C1 segment of cervical spinal cord (tissue), 14 donors: Measurements from ENCODE around the gene SLC12A5.
A peak's percentile ranks its signal among the peaks of the same experiment; 100 is the strongest.

Source experiments
- DNase-seq, 14 donors: peaks; one replicate each; lab custom pipeline; 2025; lab: John Stamatoyannopoulos, UW

The SLC12A5 gene

DNA sequence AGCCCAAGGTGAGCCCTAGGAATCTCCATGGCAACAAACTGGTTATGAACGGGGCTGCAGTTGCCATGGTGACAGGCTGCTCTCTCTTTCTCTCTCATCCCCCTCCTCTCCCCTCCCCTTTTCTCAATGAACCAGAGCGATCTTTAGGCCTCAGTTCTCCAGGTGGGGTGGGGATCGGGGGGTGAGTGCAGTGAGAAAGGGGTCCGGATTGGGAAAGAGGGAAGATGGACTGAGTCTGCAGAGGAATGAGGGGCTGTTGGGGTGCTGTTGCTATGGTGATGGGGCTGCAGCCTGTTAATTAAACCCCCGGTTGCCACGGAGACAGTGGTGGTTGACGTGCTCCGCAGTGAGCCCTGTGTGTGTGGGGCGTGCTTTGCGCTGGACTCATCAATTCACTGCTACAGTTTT lies 3.6 kb upstream of the SLC12A5 start:
- DNase-seq, result peak in 1 of 14 donors; percentile 32

DNA sequence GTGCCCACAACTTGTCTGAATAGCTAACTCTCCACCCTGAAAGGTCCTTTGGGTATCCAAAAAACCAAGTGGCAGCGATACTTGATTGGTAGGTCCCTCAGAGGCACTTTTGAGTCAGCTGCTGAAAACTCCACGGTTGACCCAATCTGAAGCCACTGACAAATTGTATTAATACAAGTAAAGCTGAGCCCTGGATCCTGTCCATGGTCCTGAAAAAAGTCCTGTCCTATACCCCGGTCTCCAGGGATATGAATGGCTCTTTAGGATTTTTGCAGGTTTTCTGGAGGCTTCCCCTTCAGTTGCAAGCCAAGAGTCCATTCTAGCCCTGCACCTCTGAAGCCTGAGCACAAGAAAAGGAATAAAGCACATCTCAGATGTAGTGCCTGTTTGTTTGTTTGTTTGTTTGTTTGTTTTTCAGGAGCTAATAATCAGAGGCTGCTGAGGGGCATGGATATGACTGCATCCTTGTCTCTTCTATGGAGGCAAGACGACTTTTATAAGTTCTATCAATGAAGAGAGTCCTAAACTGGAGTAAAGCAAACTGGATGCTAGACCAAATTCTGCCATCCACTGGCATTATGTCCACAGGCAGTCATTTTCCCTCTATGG lies 1.7 kb upstream of the SLC12A5 start:
- DNase-seq, result no peak

DNA sequence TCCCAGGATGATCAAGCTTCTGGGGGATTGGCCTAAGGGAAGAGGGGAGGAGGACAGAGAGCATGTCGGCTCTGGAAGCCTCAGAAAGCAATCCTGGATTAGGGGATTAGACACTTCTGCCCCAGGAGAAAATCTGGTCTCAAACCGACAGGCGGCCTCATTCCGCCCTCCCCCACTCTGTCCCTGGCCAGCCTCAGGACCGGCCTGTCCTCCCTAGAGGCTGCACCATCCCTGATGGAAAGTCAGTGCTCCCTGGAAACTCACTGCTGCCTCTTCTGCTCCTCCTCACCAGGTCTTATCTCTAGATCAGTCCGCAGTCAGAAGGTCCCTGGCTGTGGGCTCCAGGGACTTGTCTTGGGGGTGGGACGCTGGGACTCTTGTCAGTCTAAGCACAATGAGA lies 905 bp upstream of the SLC12A5 start:
- DNase-seq, result peak in 1 of 14 donors; percentile 55

- DNase-seq, result peak in 1 of 14 donors; percentile 49
These were observed 1.4 kb downstream of the SLC12A5 start for GRCh38 chr20:46030284-46031013.

GRCh38 chr20:46031014-46031569 lies 2.1 kb downstream of the SLC12A5 start:
- peak in 1 of 14 donors; percentile 43 for DNase-seq

DNA sequence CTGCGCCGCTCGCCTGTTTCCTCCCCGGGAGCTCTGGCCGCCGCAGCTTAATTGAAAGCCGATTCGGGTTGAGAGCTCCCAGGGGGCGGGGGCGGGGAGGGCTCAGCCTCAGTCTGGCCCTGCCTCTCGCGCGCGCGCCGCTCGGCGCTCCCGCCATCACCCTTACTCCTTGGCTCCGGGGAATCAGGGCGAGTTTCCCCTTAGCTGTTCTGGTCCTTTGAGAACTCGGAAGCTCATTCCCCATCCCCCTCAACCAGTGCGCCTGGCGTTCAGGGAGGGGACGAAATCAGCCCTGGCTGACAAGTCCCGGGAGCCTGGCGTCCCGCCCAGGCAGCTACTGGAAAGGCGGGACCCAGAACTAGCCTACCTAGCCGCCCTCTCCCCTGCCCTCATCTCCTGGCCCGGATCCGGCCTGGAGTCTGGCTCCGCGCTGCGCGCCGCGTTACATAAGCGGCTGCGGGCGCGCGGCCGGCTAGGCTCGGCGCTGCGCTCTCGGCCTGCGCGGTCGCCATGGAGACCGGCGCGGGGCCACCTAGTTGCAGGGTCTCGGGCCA lies 2.8 kb downstream of the SLC12A5 start:
- DNase-seq, result peak in 4 of 14 donors; percentile 1 to 83 (median 16)

GRCh38 chr20:46034039-46034438 lies 5.0 kb downstream of the SLC12A5 start:
- no peak for DNase-seq

DNA sequence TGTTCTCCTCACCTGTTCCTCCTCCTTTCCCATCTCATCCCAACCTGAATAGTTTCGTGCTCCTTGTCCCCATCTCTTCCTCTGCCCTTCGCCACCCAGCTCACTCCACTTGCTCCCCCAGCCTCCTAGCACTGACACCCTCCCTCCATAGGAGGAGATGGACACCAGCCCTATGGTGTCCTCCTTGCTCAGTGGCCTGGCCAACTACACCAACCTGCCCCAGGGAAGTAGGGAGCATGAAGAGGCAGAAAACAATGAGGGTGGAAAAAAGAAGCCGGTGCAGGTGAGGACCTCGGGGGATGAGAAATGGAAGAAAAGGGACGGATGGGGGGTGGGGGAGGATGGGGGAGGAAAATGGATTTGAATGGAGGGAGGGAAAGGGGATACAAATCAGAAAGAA lies 6.2 kb downstream of the SLC12A5 start:
- no peak for DNase-seq

DNA sequence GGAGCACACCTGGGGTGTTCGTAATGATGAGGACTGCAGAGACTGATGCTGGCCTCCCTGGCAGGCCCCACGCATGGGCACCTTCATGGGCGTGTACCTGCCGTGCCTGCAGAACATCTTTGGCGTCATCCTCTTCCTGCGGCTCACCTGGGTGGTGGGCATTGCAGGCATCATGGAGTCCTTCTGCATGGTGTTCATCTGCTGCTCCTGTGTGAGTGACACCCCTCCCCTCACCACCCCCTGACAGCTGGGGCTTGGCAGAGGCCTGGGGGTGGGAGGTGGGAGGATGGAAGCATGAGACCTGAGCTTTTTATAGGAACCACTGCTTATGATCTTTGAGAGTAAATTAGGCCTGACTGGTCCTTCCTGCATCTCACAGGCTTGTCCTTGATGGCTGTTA lies 6.7 kb downstream of the SLC12A5 start:
- DNase-seq, result no peak

GRCh38 chr20:46036370-46036769 lies 7.4 kb downstream of the SLC12A5 start:
- no peak for DNase-seq

GRCh38 chr20:46037036-46037435 lies 8.0 kb downstream of the SLC12A5 start:
- no peak for DNase-seq

DNA sequence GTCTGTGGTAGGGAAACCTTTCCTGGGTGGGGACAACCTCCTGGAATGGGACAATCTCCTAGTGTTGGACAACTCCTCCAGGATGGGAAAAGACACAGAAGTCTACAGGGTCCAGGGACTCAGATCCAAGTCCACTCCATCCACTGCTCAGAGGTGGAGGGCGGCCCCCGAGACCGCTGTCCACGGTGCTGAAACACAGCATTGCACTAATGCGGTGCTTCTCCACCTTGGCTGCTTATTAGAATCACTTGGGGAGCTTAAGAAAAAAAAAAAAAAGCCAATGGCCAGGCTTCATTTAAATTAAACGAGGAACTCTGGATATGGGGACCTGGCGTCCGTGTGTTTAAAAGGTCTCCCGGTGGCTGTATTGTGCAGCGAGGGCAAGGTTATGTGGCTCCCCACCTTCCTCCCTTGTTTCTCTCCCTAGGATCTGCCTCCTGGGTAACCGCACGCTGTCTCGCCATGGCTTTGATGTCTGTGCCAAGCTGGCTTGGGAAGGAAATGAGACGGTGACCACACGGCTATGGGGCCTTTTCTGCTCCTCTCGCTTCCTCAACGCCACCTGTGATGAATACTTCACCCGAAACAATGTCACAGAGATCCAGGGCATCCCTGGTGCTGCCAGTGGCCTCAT lies 12.0 kb downstream of the SLC12A5 start:
- DNase-seq, result peak in 2 of 14 donors; percentile 5 to 14

- no peak for DNase-seq
These were observed 14.5 kb downstream of the SLC12A5 start for GRCh38 chr20:46043556-46043955.

GRCh38 chr20:46044896-46045295 lies 15.9 kb downstream of the SLC12A5 start:
- DNase-seq, result no peak

DNA sequence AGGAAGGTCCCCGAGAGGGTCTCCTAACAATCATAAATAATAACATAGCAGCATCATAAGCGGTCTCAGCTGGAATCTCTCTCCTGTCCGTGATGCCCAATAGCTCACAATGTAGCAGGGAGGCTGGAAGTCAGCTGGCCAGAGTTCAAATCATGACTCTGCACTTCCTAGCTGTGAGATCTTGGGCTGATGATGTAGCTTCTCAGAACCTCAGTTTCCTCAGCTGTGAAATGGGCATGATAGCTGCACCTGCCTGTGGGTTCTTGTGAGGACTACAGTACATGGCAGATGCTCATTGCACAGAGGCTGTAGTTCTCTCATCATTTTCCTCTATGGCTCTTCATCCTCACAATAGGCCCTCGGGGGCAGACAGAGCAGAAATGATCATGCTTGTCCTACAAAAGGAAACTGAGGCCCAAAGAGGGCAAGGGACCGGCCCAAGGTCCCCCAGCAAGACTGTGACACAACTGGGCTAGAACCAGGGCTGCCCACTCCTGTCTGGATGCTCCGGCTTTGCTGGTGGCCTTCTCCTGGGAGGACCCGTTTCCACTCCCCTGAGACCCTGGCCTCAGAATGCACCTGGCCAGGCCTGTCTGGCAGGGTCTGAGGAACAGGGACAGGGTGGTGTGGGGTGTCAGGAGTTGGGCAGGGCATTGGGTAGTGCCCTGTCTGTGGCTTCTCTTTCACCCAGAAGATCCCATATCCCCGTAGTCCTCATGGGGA lies 17.7 kb downstream of the SLC12A5 start:
- no peak for DNase-seq

- DNase-seq, result no peak
These were observed 18.8 kb downstream of the SLC12A5 start for GRCh38 chr20:46047821-46048220.

DNA sequence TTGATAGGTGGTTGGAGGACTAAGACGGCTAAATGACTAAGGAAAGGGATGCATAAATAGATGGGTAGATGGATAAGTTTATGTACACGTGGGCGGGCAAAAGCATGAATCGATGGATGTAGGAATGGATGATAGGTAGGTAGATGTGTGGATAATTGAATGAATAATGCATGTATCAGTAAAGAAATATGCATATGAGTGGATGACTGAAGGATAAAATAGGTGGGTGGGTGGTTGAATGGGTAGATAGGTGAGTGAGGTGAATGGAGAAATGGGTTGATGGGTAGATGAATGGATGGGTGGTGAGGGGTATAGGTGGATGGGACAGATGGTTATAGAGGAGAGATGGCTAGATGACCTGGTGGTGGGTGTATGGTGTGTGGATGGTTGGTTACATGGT lies 20.2 kb downstream of the SLC12A5 start:
- DNase-seq, result no peak

- no peak for DNase-seq
These were observed 20.8 kb downstream of the SLC12A5 start for GRCh38 chr20:46049815-46050214.

DNA sequence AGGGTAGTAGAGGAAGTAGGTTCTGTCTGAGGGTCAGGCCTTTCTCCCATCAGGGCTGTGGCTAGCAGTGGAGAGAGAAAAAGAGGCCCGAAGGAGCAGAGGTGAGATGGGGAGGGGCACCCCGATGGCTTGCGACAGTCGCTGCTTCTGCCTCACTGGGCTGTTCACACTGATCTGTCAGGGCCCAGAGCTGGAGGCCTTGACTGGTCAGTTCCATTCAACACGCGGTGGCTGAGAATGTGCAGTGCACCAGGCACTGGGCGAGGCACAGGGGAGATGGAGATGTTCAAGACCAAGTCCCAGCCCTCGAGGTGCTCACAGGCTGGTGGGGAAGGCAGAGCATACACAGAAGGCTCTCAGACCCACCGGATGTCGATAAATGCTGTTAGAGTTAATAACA lies 21.4 kb downstream of the SLC12A5 start:
- DNase-seq, result no peak

GRCh38 chr20:46050885-46051284 lies 21.9 kb downstream of the SLC12A5 start:
- DNase-seq, result no peak

GRCh38 chr20:46051556-46052308 lies 22.7 kb downstream of the SLC12A5 start:
- peak in 1 of 14 donors; percentile 27 for DNase-seq
